Neural progenitor cell (in vitro differentiated cells): ENCODE data around the gene DPH1.

Source experiments
- CTCF ChIP-seq: fragments of 200-600 bp; sonication (generic); IDR thresholded peaks from 2 replicates; pipeline ENCODE4 v1.5.1; 2017; ENCODE audit warnings: antibody characterized with exemption, mild to moderate bottlenecking
- EZH2 ChIP-seq: fragments of 200-600 bp; sonication (generic); IDR thresholded peaks from 2 replicates; pipeline ENCODE4 v1.6.1; 2017; ENCODE audit warnings: antibody characterized with exemption, mild to moderate bottlenecking, moderate library complexity
- EZH2phosphoT487 ChIP-seq: fragments of 200-600 bp; sonication (generic); IDR thresholded peaks from 2 replicates; pipeline ENCODE4 v1.6.1; 2017; ENCODE audit warnings: antibody characterized with exemption

GRCh38 chr17:2051061-2051932 is 21.3 kb downstream of the DPH1 start:
- TF ChIP-seq EZH2phosphoT487, result peak; percentile 95
- no peak for TF ChIP-seq CTCF
- TF ChIP-seq EZH2, result peak; percentile 97
